Measurements from ENCODE around the gene ZNF75A.
A peak's percentile ranks its signal among the peaks of the same experiment; 100 is the strongest.

The ZNF75A gene

GRCh38 chr16:3289998-3290673, 15.2 kb upstream of the ZNF75A start:
- no peak for DNase-seq

GRCh38 chr16:3292604-3293003, 12.7 kb upstream of the ZNF75A start:
- DNase-seq: no peak

GRCh38 chr16:3295209-3295608, 10.1 kb upstream of the ZNF75A start:
- DNase-seq: no peak

- no peak for DNase-seq
Measured at GRCh38 chr16:3295783-3296182, 9.5 kb upstream of the ZNF75A start.

GRCh38 chr16:3304370-3304769, 927 bp upstream of the ZNF75A start:
- no peak for DNase-seq

- no peak for DNase-seq
Measured at GRCh38 chr16:3306078-3306477, 781 bp downstream of the ZNF75A start.

GRCh38 chr16:3311496-3311895, 6.2 kb downstream of the ZNF75A start:
- no peak for DNase-seq

GRCh38 chr16:3317315-3317999, 12.2 kb downstream of the ZNF75A start:
- no peak for DNase-seq

GRCh38 chr16:3321816-3322215, 16.5 kb downstream of the ZNF75A start:
- DNase-seq: no peak

- DNase-seq: no peak
Measured at GRCh38 chr16:3327514-3327913, 22.2 kb downstream of the ZNF75A start.

GRCh38 chr16:3328104-3328503, 22.8 kb downstream of the ZNF75A start:
- no peak for DNase-seq

GRCh38 chr16:3328643-3329042, 23.3 kb downstream of the ZNF75A start:
- DNase-seq: no peak

GRCh38 chr16:3346041-3346440, 40.7 kb downstream of the ZNF75A start:
- DNase-seq: no peak

- DNase-seq: no peak
Measured at GRCh38 chr16:3347586-3347985, 42.3 kb downstream of the ZNF75A start.

- DNase-seq: no peak
Measured at GRCh38 chr16:3348547-3349167, 43.4 kb downstream of the ZNF75A start.

- DNase-seq: no peak
Measured at GRCh38 chr16:3349175-3349574, 43.9 kb downstream of the ZNF75A start.

- no peak for DNase-seq
Measured at GRCh38 chr16:3355589-3355988, 50.3 kb downstream of the ZNF75A start, which contains the start of gene OR2C1. Gene OR2C1 (plus strand): TSS chr16:3355889. CDS start chr16:3355941, 52 bp downstream.

- DNase-seq: no peak
Measured at GRCh38 chr16:3356118-3356517, 50.8 kb downstream of the ZNF75A start.

GRCh38 chr16:3358871-3359270, 53.6 kb downstream of the ZNF75A start:
- no peak for DNase-seq

GRCh38 chr16:3362931-3363330, 57.6 kb downstream of the ZNF75A start:
- no peak for DNase-seq

- DNase-seq: no peak
Measured at GRCh38 chr16:3363793-3364192, 58.5 kb downstream of the ZNF75A start.

GRCh38 chr16:3364774-3365427, 59.6 kb downstream of the ZNF75A start:
- peak; percentile 92 for DNase-seq
